ENCODE results near the gene IKBKG. TPM values are rescaled to one million over a fixed set of nuclear protein-coding genes. Genes with fewer than 3 reads are reported as not detected.
"Not testable (repeated sequence)": the region's sequence is repeated elsewhere in the genome, so short reads cannot be mapped to it uniquely, and the experiment has no call there.

Gene IKBKG
- total RNA-seq, 4 donors from 2014 or later, result 14.0 to 22.6 (median 15.2) TPM

DNA sequence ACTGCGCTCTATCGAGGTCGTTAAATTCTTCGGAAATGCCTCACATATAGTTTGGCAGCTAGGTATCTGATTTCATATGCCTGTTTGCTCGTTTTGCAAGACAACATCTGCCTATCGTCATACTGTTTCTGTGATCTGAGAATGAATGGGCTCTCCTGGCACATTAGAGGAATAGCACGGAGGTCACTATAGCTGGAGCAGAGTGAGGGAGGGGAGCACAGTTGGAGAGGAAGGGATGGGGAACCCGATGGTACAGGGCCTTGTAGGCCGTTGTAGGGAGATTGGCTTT, 552 bp downstream of the IKBKG start:
- peaks cover 0 to 9% of the 10 kb centered on the region in 2 donors for H3K36me3 ChIP-seq
- H3K4me3 ChIP-seq, result peak overlapping the region; percentile 69 to 70
- no peaks in the 10 kb centered on the region for H3K27me3 ChIP-seq
- peaks cover 0 to 36% (median 0%) of the 10 kb centered on the region in 3 donors for H3K4me1 ChIP-seq
- TF ChIP-seq POLR2A (IDR thresholded peaks at IDR 0.05) (no peak), POLR2AphosphoS5 (IDR thresholded peaks at IDR 0.05) (no peak), EP300 (IDR thresholded peaks at IDR 0.05) (no peak)
- TF ChIP-seq, protein P1, sequence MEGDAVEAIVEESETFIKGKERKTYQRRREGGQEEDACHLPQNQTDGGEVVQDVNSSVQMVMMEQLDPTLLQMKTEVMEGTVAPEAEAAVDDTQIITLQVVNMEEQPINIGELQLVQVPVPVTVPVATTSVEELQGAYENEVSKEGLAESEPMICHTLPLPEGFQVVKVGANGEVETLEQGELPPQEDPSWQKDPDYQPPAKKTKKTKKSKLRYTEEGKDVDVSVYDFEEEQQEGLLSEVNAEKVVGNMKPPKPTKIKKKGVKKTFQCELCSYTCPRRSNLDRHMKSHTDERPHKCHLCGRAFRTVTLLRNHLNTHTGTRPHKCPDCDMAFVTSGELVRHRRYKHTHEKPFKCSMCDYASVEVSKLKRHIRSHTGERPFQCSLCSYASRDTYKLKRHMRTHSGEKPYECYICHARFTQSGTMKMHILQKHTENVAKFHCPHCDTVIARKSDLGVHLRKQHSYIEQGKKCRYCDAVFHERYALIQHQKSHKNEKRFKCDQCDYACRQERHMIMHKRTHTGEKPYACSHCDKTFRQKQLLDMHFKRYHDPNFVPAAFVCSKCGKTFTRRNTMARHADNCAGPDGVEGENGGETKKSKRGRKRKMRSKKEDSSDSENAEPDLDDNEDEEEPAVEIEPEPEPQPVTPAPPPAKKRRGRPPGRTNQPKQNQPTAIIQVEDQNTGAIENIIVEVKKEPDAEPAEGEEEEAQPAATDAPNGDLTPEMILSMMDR (IDR thresholded peaks at IDR 0.05), result no peak
- H3K9me3 ChIP-seq, result no peaks in the 10 kb centered on the region
- no peak for ATAC-seq
- 0 to 38% methylated on average over 5 to 7 of the region's 9 CpGs for WGBS, 2 donors (ENCODE audit: low coverage in 1 of 2)
- H3K27ac ChIP-seq, result peak overlapping the region; percentile 76 to 90 (median 88)

GRCh38 chrX:154549766-154550165, 2.3 kb downstream of the IKBKG start:
- Histone ChIP-seq H3K27me3 (no peaks in the 10 kb centered on the region), H3K4me3 (no peak overlapping the region), H3K36me3 (peaks cover 0 to 25% of the 10 kb centered on the region in 2 donors), H3K4me1 (peaks cover 0 to 35% (median 0%) of the 10 kb centered on the region in 3 donors), H3K9me3 (no peaks in the 10 kb centered on the region), H3K27ac (no peak overlapping the region)
- TF ChIP-seq EP300 (IDR thresholded peaks at IDR 0.05), result no peak
- no peak for TF ChIP-seq POLR2A (IDR thresholded peaks at IDR 0.05)
- TF ChIP-seq, protein P1 (IDR thresholded peaks at IDR 0.05), result no peak
- TF ChIP-seq POLR2AphosphoS5 (IDR thresholded peaks at IDR 0.05), result no peak
- ATAC-seq, result no peak
- 14 to 56% methylated on average over 1 of the region's 1 CpG for WGBS, 2 donors (ENCODE audit: low coverage in 1 of 2)

DNA sequence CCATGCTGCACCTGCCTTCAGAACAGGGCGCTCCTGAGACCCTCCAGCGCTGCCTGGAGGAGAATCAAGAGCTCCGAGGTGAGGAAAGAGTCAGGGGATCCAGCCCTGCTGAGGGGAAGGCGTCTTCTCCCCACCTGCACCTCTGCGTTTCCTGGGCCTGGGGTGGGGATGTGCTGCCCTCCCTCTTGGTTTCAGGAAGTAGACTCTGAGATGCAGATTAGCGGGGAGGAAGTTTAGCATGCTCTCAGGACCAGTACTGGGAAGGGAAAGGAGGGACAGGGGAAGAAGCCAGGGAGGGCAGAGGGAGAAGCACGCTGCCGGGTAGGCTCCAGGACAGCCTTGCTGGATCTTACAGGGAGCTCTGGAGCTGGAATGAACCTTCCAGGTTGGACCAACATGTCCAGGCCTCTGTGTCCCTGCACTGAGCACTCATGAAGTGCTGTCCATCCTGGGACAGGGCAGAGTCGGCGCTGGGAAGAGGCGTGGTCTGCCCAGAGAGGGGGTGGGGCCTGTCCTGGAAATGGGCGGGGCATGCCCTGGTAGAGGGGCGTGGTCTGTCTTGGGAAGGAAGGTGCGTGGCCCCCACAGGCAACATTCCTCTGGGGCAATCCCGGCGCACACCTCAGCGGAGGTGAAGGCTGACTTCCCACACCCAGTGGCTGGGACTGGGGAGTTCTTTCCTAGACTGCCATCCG, 4.8 kb downstream of the IKBKG start:
- peaks cover 0 to 28% (median 0%) of the 10 kb centered on the region in 3 donors for H3K4me1 ChIP-seq
- H3K27me3 ChIP-seq, ATAC-seq, H3K9me3 ChIP-seq, H3K4me3 ChIP-seq, H3K27ac ChIP-seq: not testable (repeated sequence)
- H3K36me3 ChIP-seq, result peaks cover 0 to 29% of the 10 kb centered on the region in 2 donors
- no CpG with 5 or more reads among the region's 18 CpGs for WGBS, 2 donors (ENCODE audit: low coverage in 1 of 2)

GRCh38 chrX:154558060-154558690, 10.8 kb downstream of the IKBKG start:
- no CpG with 5 or more reads among the region's 24 CpGs for WGBS, 2 donors (ENCODE audit: low coverage in 1 of 2)
- H3K27me3 ChIP-seq, H3K4me1 ChIP-seq, H3K27ac ChIP-seq, ATAC-seq, H3K9me3 ChIP-seq, H3K4me3 ChIP-seq: not testable (repeated sequence)
- H3K36me3 ChIP-seq, result peaks cover 0 to 18% of the 10 kb centered on the region in 2 donors

- not testable (repeated sequence) for H3K27ac ChIP-seq, H3K4me1 ChIP-seq, H3K4me3 ChIP-seq, H3K27me3 ChIP-seq, ATAC-seq, H3K9me3 ChIP-seq
- no CpG with 5 or more reads among the region's 21 CpGs for WGBS, 2 donors (ENCODE audit: low coverage in 1 of 2)
- H3K36me3 ChIP-seq, result peaks cover 0 to 11% of the 10 kb centered on the region in 2 donors
Measured at GRCh38 chrX:154558896-154559295, 11.5 kb downstream of the IKBKG start.

DNA sequence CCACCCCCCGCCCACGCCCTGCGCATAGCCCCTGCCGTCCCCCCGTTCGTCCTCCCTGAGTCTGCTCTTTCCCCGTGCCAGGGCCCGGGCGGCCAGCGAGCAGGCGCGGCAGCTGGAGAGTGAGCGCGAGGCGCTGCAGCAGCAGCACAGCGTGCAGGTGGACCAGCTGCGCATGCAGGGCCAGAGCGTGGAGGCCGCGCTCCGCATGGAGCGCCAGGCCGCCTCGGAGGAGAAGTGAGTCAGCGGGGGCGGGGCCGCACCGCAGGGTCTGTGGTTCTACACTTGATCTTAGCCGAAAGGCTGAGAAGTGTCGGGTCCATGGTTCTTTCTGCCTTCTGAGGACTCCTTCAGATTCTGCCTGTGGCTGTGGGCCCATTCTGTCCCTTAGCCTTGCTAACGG, 12.9 kb downstream of the IKBKG start:
- no CpG with 5 or more reads among the region's 31 CpGs for WGBS, 2 donors (ENCODE audit: low coverage in 1 of 2)
- ATAC-seq, result not testable (repeated sequence)

DNA sequence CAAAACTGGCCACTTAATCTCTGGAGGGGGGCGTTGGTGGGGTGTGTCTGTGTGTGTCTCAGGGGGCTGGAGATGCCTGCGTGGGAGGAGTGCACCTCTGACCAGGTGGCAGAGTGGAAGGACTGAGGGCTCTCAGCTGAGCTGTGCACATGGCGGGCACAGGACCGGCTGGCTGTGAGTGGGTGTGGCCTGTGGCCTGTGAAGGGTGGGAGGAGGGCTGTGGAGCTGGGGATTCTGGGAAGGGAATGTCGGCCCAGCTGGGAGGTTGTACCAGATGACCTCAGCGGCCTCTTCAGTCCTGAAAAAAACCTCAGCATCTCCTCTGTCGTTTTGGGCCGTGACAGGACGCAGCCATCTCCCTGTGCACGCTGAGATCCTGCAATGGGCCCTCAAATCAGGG, 14.9 kb downstream of the IKBKG start:
- H3K4me1 ChIP-seq, H3K9me3 ChIP-seq, H3K27me3 ChIP-seq, H3K36me3 ChIP-seq, H3K27ac ChIP-seq, H3K4me3 ChIP-seq: not testable (repeated sequence)
- ATAC-seq, result peak; percentile 42
- no CpG with 5 or more reads among the region's 10 CpGs for WGBS, 2 donors (ENCODE audit: low coverage in 1 of 2)

More for the DNA sequence above, 12.9 kb downstream of the IKBKG start:
- H3K36me3 ChIP-seq, H3K27me3 ChIP-seq, H3K4me1 ChIP-seq, H3K27ac ChIP-seq, H3K9me3 ChIP-seq, H3K4me3 ChIP-seq: not testable (repeated sequence)

- not testable (repeated sequence) for ATAC-seq, H3K27me3 ChIP-seq, H3K4me1 ChIP-seq, H3K9me3 ChIP-seq, H3K27ac ChIP-seq, H3K4me3 ChIP-seq, H3K36me3 ChIP-seq
- no CpG with 5 or more reads among the region's 11 CpGs for WGBS, 2 donors (ENCODE audit: low coverage in 1 of 2)
Measured at GRCh38 chrX:154570361-154570760, 22.9 kb downstream of the IKBKG start.

DNA sequence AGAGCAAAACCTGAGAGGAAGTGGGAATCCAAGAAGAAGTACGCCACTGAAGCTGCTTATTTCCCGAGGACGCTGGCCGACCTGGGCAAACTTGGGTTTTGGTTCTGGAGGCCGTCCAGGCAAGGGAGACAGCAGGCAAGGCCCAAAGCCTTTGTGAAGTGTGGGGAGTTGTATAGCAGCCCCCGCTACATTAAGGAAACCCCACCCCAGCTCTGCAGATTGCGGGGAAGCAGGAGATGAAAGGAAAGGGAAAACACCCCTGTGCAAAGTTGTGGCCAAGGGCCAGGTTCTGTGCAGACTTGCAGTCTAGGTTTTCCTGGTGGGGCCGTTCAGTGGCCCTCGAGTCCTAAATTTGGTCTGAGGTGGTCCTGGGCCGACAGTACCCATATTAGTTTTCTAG, 25.6 kb downstream of the IKBKG start:
- no CpG with 5 or more reads among the region's 10 CpGs for WGBS, 2 donors (ENCODE audit: low coverage in 1 of 2)
- not testable (repeated sequence) for ATAC-seq, H3K27ac ChIP-seq, H3K4me1 ChIP-seq, H3K36me3 ChIP-seq, H3K27me3 ChIP-seq, H3K9me3 ChIP-seq, H3K4me3 ChIP-seq

DNA sequence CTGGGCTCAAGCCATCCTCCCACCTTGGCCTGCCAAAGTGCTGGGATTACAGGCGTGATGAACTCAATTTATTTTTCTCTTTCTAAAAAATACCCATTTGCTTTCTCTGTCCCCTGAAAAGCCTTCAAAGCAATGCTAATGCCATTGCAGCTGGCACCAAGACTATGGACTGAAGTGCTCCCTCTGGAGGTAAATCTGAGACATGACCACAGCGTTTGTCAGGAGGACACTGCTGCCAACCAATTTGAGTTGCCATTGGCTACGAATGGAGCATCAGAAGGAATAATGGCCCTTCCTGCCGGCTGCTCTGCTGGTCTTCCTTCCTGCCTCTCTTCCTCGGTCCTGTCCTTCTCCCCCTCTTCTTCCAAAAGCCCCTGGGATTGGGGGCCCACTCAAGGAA, 27.7 kb downstream of the IKBKG start:
- H3K4me3 ChIP-seq, H3K36me3 ChIP-seq, H3K27ac ChIP-seq, H3K9me3 ChIP-seq, H3K27me3 ChIP-seq, H3K4me1 ChIP-seq: not testable (repeated sequence)
- WGBS, 2 donors (ENCODE audit: low coverage in 1 of 2), result no CpG with 5 or more reads among the region's 5 CpGs
- ATAC-seq, result peak; percentile 57

- H3K4me1 ChIP-seq, H3K27me3 ChIP-seq, H3K27ac ChIP-seq, H3K36me3 ChIP-seq, H3K4me3 ChIP-seq, H3K9me3 ChIP-seq: not testable (repeated sequence)
- ATAC-seq, result peak; percentile 46
- no CpG with 5 or more reads among the region's 8 CpGs for WGBS, 2 donors (ENCODE audit: low coverage in 1 of 2)
Measured at GRCh38 chrX:154582994-154583393, 35.6 kb downstream of the IKBKG start.
